Liver (tissue), 9 donors: ENCODE data around the gene SRSF5. TPM values are rescaled to one million over a fixed set of nuclear protein-coding genes. Genes with fewer than 3 reads are reported as not detected.
A peak's percentile ranks its signal among the peaks of the same experiment; 100 is the strongest.

Experiments used
- DNase-seq: peaks from one replicate; pipeline ENCODE4 v3.0.0-alpha.2; 2017; ENCODE audit warnings: low spot score
- H3K27ac ChIP-seq, 2 donors: one replicate each; pipeline ENCODE4 v1.7.0; 2013; ENCODE audit warnings: inconsistent platforms in 2 of 2, low read length in 2 of 2, control low read depth in 1 of 2, low read depth in 1 of 2, mild to moderate bottlenecking in 1 of 2
- H3K27me3 ChIP-seq, 4 donors: one replicate each; pipeline versions ENCODE4 v1.6.1 to v1.7.0; 2013; ENCODE audit warnings: low read length in 3 of 4, inconsistent platforms in 1 of 4, mild to moderate bottlenecking in 1 of 4, moderate library complexity in 1 of 4; ENCODE audit not compliant: control insufficient read depth in 4 of 4, insufficient read depth in 4 of 4
- H3K36me3 ChIP-seq, 4 donors: one replicate each; pipeline versions ENCODE4 v1.6.1 to v1.7.0; 2013; ENCODE audit warnings: low read length in 3 of 4, mild to moderate bottlenecking in 3 of 4, low read depth in 1 of 4, moderate library complexity in 1 of 4; ENCODE audit not compliant: control insufficient read depth in 4 of 4, insufficient read depth in 3 of 4
- H3K4me1 ChIP-seq, 4 donors: one replicate each; pipeline versions ENCODE4 v1.6.1 to v1.7.0; 2013; ENCODE audit warnings: low read length in 3 of 4, mild to moderate bottlenecking in 3 of 4, moderate library complexity in 1 of 4; ENCODE audit not compliant: control insufficient read depth in 4 of 4, insufficient read depth in 4 of 4
- H3K4me3 ChIP-seq, 3 donors: one replicate each; pipeline versions ENCODE4 v1.6.1 to v1.7.0; 2013; ENCODE audit warnings: low read length in 3 of 3, control low read depth in 1 of 3, low read depth in 1 of 3, mild to moderate bottlenecking in 1 of 3
- H3K9ac ChIP-seq, 2 donors: one replicate each; pipeline ENCODE4 v1.7.0; 2013; ENCODE audit warnings: low read length in 2 of 2, mild to moderate bottlenecking in 2 of 2, moderate library complexity in 2 of 2, control low read depth in 1 of 2, low read depth in 1 of 2
- H3K9me3 ChIP-seq, 4 donors: one replicate each; pipeline versions ENCODE4 v1.6.1 to v1.7.0; 2013; ENCODE audit warnings: low read length in 3 of 4; ENCODE audit not compliant: control insufficient read depth in 4 of 4
- EGR1 ChIP-seq, 2 donors: IDR thresholded peaks; 2 replicates each; pipeline ENCODE4 v1.6.1; 2016 to 2018; ENCODE audit warnings: antibody characterized with exemption in 2 of 2, low read depth in 2 of 2
- FOXA1 ChIP-seq: IDR thresholded peaks from 2 replicates; pipeline ENCODE4 v1.6.1; 2016; ENCODE audit warnings: antibody characterized with exemption
- FOXA2 ChIP-seq: IDR thresholded peaks from 2 replicates; pipeline ENCODE4 v1.6.1; 2016; ENCODE audit warnings: antibody characterized with exemption
- GABPA ChIP-seq, 2 donors: IDR thresholded peaks in 1 of 2; conservative IDR thresholded peaks in 1 of 2; 2 replicates each; pipeline ENCODE4 v1.6.1; 2016; ENCODE audit warnings: antibody characterized with exemption in 2 of 2, mild to moderate bottlenecking in 1 of 2, moderate library complexity in 1 of 2
- HNF4A ChIP-seq, 2 donors: conservative IDR thresholded peaks; 2 replicates each; pipeline ENCODE4 v1.6.1; 2016; ENCODE audit warnings: antibody characterized with exemption in 2 of 2, mild to moderate bottlenecking in 2 of 2
- HNF4G ChIP-seq: IDR thresholded peaks from 2 replicates; pipeline ENCODE4 v1.6.1; 2016; ENCODE audit warnings: antibody characterized with exemption
- JUND ChIP-seq, 2 donors: IDR thresholded peaks; 2 replicates each; pipeline ENCODE4 v1.6.1; 2016; ENCODE audit warnings: antibody characterized with exemption in 2 of 2
- NR2F2 ChIP-seq: IDR thresholded peaks from 2 replicates; pipeline ENCODE4 v1.6.1; 2016; ENCODE audit warnings: antibody characterized with exemption
- RAD21 ChIP-seq, 2 donors: IDR thresholded peaks; 2 replicates each; pipeline ENCODE4 v1.6.1; 2016; ENCODE audit warnings: antibody characterized with exemption in 2 of 2, mild to moderate bottlenecking in 2 of 2
- RXRA ChIP-seq, 2 donors: IDR thresholded peaks; 2 replicates each; pipeline ENCODE4 v1.6.1; 2017 to 2018; ENCODE audit warnings: antibody characterized with exemption in 2 of 2, mild to moderate bottlenecking in 1 of 2
- SP1 ChIP-seq: IDR thresholded peaks from 2 replicates; pipeline ENCODE4 v1.6.1; 2018; ENCODE audit warnings: antibody characterized with exemption, mild to moderate bottlenecking
- TAF1 ChIP-seq: conservative IDR thresholded peaks from 2 replicates; pipeline ENCODE4 v1.6.1; 2016; ENCODE audit warnings: antibody characterized with exemption, mild to moderate bottlenecking
- YY1 ChIP-seq: IDR thresholded peaks from 2 replicates; pipeline ENCODE4 v1.6.1; 2016; ENCODE audit warnings: antibody characterized with exemption, mild to moderate bottlenecking
- WGBS: extraction: QIAGEN DNeasy Blood & Tissue Kit; methylation state at CpG from one replicate; pipeline ENCODE4 v1.1.7; 2013; 5-methylcytosine and 5-hydroxymethylcytosine counted together
- polyA plus RNA-seq, 2 donors: library from polyadenylated mRNA; stranded (reverse) in 1 of 2; unstranded in 1 of 2; fragments of 200-250 nt in 1 of 2; fragments of >200 nt in 1 of 2; fragmentation: Nextera tagmentation in 1 of 2; extraction: Ambion mirVana in 1 of 2; gene quantifications; one replicate each; pipeline versions ENCODE4 v1.2.1 to v1.2.3, GENCODE V29; 2013 to 2015
- total RNA-seq, 2 donors: library from RNA; depleted of rRNA; stranded (reverse); fragments of >200 nt; gene quantifications; one replicate each; pipeline ENCODE4 v1.2.3, GENCODE V29; 2014
- TF ChIP-seq, protein P1 (sequence below): fragments of 150-350 bp; IDR thresholded peaks from 2 replicates; pipeline ENCODE4 v1.5.1; 2017; ENCODE audit warnings: improper control_type of control experiment, low read depth, low read length; ENCODE audit not compliant: missing input control
- TF ChIP-seq, protein P2 (sequence below): IDR thresholded peaks from 2 replicates; pipeline ENCODE4 v1.6.1; 2016; ENCODE audit warnings: antibody characterized with exemption
- TF ChIP-seq, protein P3 (sequence below): IDR thresholded peaks from 2 replicates; pipeline ENCODE4 v1.6.1; 2016; ENCODE audit warnings: antibody characterized with exemption, mild to moderate bottlenecking
- TF ChIP-seq, protein P4 (sequence below): IDR thresholded peaks from 2 replicates; pipeline ENCODE4 v1.6.1; 2016; ENCODE audit warnings: antibody characterized with exemption
- TF ChIP-seq, protein P5 (sequence below): IDR thresholded peaks from 2 replicates; pipeline ENCODE4 v1.6.1; 2016; ENCODE audit warnings: antibody characterized with exemption
- donor health status: healthy.
- donor health status: healthy.
- donor health status: healthy.
- donor health status: healthy.
- donor health status: healthy.

Gene SRSF5
- total and polyA plus RNA-seq, 4 donors: 74.4 to 254 (median 148) TPM

DNA sequence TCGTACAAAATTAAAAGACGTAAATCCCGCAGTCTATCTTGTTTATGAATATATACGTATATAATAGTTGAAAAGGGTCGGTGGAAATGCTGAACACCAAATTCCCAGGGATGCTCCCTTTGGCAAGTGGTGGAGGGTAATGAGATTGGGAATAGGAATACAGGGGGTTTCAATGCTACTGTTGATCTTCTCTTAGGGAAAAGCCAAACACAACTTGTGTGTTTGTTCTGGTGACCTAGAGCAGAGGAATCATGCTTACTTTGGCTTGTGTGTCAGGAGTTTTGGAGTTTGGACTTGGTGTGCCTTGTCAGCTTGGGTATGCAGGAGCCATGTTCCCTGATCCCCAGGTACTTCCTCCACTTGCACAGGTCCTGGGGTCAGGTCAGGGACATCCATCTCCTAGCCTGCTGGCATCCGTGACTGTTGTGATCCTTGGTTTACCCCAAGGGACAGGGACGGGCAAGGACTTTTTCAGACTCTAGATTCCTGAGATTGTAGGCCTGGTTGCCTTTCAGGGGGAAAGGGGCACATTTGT, 26.0 kb downstream of the SRSF5 start:
- DNase-seq: no peak
- Histone ChIP-seq H3K27ac (peak overlapping the region; percentile 69 to 94), H3K9ac (peak overlapping the region in 1 of 2 donors; percentile 42), H3K4me3 (peak overlapping the region in 2 of 3 donors; percentile 16 to 26), H3K9me3 (no peaks in the 10 kb centered on the region), H3K36me3 (peaks cover 0 to 3% (median 0%) of the 10 kb centered on the region in 4 donors), H3K27me3 (no peaks in the 10 kb centered on the region), H3K4me1 (peaks cover 12 to 37% (median 22%) of the 10 kb centered on the region in 4 donors)
- TF ChIP-seq HNF4A (conservative IDR thresholded peaks at IDR 0.05) (peak; percentile 99), FOXA1 (peak; percentile 91), YY1 (peak; percentile 95), RXRA (IDR thresholded peaks at IDR 0.05) (peak; percentile 97), GABPA (IDR thresholded peaks at IDR 0.05 in 1 of 2, conservative IDR thresholded peaks at IDR 0.05 in 1 of 2) (peak in 1 of 2 donors; percentile 60), HNF4G (peak; percentile 99), TAF1 (peak; percentile 78), NR2F2 (peak; percentile 71), RAD21 (IDR thresholded peaks at IDR 0.05) (peak in 1 of 2 donors; percentile 57), EGR1 (IDR thresholded peaks at IDR 0.05; ENCODE audit: low read depth in 2 of 2) (no peak), JUND (IDR thresholded peaks at IDR 0.05) (peak; percentile 87 to 91), SP1 (peak; percentile 99), FOXA2 (peak; percentile 97)
- TF ChIP-seq, protein P1, sequence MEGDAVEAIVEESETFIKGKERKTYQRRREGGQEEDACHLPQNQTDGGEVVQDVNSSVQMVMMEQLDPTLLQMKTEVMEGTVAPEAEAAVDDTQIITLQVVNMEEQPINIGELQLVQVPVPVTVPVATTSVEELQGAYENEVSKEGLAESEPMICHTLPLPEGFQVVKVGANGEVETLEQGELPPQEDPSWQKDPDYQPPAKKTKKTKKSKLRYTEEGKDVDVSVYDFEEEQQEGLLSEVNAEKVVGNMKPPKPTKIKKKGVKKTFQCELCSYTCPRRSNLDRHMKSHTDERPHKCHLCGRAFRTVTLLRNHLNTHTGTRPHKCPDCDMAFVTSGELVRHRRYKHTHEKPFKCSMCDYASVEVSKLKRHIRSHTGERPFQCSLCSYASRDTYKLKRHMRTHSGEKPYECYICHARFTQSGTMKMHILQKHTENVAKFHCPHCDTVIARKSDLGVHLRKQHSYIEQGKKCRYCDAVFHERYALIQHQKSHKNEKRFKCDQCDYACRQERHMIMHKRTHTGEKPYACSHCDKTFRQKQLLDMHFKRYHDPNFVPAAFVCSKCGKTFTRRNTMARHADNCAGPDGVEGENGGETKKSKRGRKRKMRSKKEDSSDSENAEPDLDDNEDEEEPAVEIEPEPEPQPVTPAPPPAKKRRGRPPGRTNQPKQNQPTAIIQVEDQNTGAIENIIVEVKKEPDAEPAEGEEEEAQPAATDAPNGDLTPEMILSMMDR: no peak
- TF ChIP-seq, protein P2, sequence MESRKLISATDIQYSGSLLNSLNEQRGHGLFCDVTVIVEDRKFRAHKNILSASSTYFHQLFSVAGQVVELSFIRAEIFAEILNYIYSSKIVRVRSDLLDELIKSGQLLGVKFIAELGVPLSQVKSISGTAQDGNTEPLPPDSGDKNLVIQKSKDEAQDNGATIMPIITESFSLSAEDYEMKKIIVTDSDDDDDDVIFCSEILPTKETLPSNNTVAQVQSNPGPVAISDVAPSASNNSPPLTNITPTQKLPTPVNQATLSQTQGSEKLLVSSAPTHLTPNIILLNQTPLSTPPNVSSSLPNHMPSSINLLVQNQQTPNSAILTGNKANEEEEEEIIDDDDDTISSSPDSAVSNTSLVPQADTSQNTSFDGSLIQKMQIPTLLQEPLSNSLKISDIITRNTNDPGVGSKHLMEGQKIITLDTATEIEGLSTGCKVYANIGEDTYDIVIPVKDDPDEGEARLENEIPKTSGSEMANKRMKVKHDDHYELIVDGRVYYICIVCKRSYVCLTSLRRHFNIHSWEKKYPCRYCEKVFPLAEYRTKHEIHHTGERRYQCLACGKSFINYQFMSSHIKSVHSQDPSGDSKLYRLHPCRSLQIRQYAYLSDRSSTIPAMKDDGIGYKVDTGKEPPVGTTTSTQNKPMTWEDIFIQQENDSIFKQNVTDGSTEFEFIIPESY: peak; percentile 80
- TF ChIP-seq, protein P3, sequence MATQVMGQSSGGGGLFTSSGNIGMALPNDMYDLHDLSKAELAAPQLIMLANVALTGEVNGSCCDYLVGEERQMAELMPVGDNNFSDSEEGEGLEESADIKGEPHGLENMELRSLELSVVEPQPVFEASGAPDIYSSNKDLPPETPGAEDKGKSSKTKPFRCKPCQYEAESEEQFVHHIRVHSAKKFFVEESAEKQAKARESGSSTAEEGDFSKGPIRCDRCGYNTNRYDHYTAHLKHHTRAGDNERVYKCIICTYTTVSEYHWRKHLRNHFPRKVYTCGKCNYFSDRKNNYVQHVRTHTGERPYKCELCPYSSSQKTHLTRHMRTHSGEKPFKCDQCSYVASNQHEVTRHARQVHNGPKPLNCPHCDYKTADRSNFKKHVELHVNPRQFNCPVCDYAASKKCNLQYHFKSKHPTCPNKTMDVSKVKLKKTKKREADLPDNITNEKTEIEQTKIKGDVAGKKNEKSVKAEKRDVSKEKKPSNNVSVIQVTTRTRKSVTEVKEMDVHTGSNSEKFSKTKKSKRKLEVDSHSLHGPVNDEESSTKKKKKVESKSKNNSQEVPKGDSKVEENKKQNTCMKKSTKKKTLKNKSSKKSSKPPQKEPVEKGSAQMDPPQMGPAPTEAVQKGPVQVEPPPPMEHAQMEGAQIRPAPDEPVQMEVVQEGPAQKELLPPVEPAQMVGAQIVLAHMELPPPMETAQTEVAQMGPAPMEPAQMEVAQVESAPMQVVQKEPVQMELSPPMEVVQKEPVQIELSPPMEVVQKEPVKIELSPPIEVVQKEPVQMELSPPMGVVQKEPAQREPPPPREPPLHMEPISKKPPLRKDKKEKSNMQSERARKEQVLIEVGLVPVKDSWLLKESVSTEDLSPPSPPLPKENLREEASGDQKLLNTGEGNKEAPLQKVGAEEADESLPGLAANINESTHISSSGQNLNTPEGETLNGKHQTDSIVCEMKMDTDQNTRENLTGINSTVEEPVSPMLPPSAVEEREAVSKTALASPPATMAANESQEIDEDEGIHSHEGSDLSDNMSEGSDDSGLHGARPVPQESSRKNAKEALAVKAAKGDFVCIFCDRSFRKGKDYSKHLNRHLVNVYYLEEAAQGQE: peak; percentile 85
- TF ChIP-seq, protein P4, sequence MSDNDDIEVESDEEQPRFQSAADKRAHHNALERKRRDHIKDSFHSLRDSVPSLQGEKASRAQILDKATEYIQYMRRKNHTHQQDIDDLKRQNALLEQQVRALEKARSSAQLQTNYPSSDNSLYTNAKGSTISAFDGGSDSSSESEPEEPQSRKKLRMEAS: peak; percentile 93
- TF ChIP-seq, protein P5, sequence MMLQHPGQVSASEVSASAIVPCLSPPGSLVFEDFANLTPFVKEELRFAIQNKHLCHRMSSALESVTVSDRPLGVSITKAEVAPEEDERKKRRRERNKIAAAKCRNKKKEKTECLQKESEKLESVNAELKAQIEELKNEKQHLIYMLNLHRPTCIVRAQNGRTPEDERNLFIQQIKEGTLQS: peak; percentile 51
- WGBS: 44% methylated on average over 7 of the region's 7 CpGs
